Vagina (tissue), 2 donors: ENCODE results near the gene TMBIM4.

Experiments used
- CTCF ChIP-seq, 3 experiments: fragments of 450-650 bp in 2 of 3; fragments of 200-600 bp in 1 of 3; sonication (generic) in 1 of 3; IDR thresholded peaks; one replicate each; pipeline ENCODE4 v1.5.1; 2017 to 2019; ENCODE audit warnings: antibody characterized with exemption in 3 of 3, mild to moderate bottlenecking in 2 of 3, moderate library complexity in 2 of 3
- POLR2A ChIP-seq, 2 donors: fragments of 450-650 bp; IDR thresholded peaks; one replicate each; pipeline ENCODE4 v1.6.1; 2017; ENCODE audit warnings: antibody characterized with exemption in 2 of 2, mild to moderate bottlenecking in 2 of 2, moderate library complexity in 2 of 2
- POLR2AphosphoS5 ChIP-seq, 2 donors: sonication (generic); formaldehyde crosslinking; IDR thresholded peaks; one replicate each; pipeline ENCODE4 v1.9.0; 2017; ENCODE audit warnings: antibody characterized with exemption in 2 of 2, mild to moderate bottlenecking in 2 of 2, low read depth in 1 of 2; ENCODE audit not compliant: insufficient read depth in 1 of 2

DNA sequence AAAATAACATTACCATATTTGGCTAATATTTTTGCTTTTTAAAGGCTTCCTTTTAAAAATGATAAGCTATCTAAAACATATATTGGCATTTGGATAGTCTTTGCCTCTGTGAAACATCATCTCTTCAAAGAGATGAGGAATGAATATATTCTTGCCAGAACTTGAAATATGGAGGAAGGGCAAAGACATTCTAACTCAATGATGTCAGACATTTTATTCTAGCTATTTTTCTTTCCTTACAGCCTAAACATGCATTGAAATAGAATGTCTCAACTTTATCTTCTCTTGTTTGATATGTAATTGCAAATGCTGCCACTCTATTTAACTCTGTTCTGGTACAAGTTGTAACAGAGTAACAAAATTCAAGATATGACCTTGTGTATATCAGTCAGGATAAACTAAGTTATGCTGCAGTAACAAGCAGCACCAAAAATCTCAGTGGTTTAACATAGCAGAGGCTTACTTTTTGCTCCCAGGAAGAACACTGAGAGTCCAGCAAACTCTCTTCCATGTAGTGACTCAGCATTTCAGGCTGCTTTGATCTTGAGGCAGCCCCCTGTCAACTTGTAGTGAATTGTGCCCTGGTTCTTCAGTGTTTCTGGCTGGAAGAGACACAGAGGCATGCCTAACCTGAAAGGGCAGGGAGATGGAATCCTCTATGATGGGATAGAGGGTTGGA lies 30.2 kb upstream of the TMBIM4 start:
- TF ChIP-seq CTCF (IDR thresholded peaks at IDR 0.05) (no peak), POLR2A (IDR thresholded peaks at IDR 0.05) (no peak), POLR2AphosphoS5 (IDR thresholded peaks at IDR 0.05; ENCODE audit: insufficient read depth in 1 of 2, low read depth in 1 of 2) (no peak)
